OCI-LY3 (cell line): Measurements from ENCODE around the gene PRDM5.

Experiments
- H2AFZ ChIP-seq: fragments of 200-600, 300-600 bp; shearing (Covaris generic); 2 replicates; pipeline ENCODE4 v1.6.0; 2014; ENCODE audit warnings: antibody characterized with exemption, low read depth, low read length
- H3K27ac ChIP-seq: fragments of 200-600, 300-600 bp; sonication (generic); 2 replicates; pipeline ENCODE4 v1.5.1; 2014; ENCODE audit warnings: mild to moderate bottlenecking, low read length, moderate library complexity, mixed read lengths
- H3K27me3 ChIP-seq: fragments of 200-600, 300-600 bp; sonication (generic); 2 replicates; pipeline ENCODE4 v1.6.1; 2014; ENCODE audit warnings: low read depth, low read length, mixed read lengths
- H3K36me3 ChIP-seq: fragments of 200-600, 300-600 bp; sonication (generic); replicated peaks from 2 replicates; pipeline ENCODE3; 2014; ENCODE audit warnings: low read depth, low read length, mixed read lengths
- H3K4me1 ChIP-seq: fragments of 300-600, 200-600 bp; sonication (generic); 2 replicates; pipeline ENCODE4 v1.6.1; 2014; ENCODE audit warnings: low read length, mixed read lengths
- H3K4me2 ChIP-seq: fragments of 200-600, 300-600 bp; sonication (generic); 2 replicates; pipeline ENCODE4 v1.6.1; 2014; ENCODE audit warnings: low read length, mixed read lengths
- H3K4me3 ChIP-seq: fragments of 300-600, 200-600 bp; sonication (generic); 2 replicates; pipeline ENCODE4 v1.5.1; 2014; ENCODE audit warnings: antibody characterized with exemption, mild to moderate bottlenecking, low read length, moderate library complexity
- H3K79me2 ChIP-seq: fragments of 300-600, 200-600 bp; shearing (Covaris generic); 2 replicates; pipeline ENCODE4 v1.6.1; 2014; ENCODE audit warnings: mild to moderate bottlenecking, low read length, mixed read lengths
- H3K9ac ChIP-seq: fragments of 300-600, 200-600 bp; shearing (Covaris generic); 2 replicates; pipeline ENCODE4 v1.6.0; 2014; ENCODE audit warnings: mild to moderate bottlenecking, low read length, moderate library complexity
- H3K9me3 ChIP-seq: fragments of 200-600, 300-600 bp; shearing (Covaris generic); 2 replicates; pipeline ENCODE4 v1.6.1; 2014; ENCODE audit warnings: low read length, mixed read lengths; ENCODE audit not compliant: insufficient read depth
- H4K20me1 ChIP-seq: fragments of 200-600, 300-600 bp; sonication (generic); 2 replicates; pipeline ENCODE4 v1.6.1; 2016; ENCODE audit warnings: low read length, mixed read lengths; ENCODE audit not compliant: insufficient read depth
- EZH2phosphoT487 ChIP-seq: fragments of 200-600 bp; shearing (Covaris generic); IDR thresholded peaks from 2 replicates; pipeline ENCODE4 v1.6.1; 2018; ENCODE audit warnings: antibody characterized with exemption, mixed run types, low read depth
- TF ChIP-seq, protein P1 (sequence below): fragments of 200-600, 300-600 bp; sonication (generic); IDR thresholded peaks from 2 replicates; pipeline ENCODE4 v1.5.1; 2014; ENCODE audit warnings: antibody characterized with exemption, low read length, low read depth

PRDM5 gene

DNA sequence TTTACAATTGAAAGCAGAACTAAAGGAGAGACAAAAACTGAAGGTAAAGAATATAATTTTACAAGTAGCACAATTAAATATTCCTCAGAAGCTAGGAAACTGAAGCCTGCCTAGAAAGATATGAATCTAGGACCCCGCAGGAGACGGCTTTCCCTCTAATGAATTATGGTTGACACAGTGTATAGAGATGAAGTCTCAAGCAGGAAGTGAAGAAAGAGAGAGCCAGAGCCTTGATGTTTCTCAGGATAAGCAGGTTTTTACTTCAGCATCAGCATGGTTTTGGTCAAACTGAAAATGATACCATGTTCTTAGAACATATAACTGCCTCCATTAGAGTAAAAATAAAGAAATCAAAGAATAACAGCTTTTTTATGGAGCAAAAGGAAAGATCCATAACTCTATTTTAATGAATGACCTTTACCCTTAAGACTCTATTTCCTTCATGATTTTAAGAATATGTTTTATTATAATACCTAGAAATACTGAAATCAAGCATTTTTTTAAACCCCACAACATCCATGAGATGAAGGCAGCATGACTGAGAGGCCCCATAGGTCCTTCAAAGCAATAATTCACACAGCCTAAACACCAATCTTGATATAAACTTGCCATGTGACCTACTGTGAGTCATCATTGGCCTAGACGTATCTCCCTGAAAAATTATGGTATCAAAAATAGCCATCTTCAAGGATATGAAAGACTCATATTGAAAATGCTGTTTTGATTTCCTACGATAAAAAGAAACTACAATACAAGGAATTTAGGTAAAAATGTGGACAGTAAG, 193.4 kb downstream of the PRDM5 start:
- no peak overlapping the region for H3K27ac ChIP-seq
- no peak overlapping the region for H3K4me2 ChIP-seq
- TF ChIP-seq, protein P1, sequence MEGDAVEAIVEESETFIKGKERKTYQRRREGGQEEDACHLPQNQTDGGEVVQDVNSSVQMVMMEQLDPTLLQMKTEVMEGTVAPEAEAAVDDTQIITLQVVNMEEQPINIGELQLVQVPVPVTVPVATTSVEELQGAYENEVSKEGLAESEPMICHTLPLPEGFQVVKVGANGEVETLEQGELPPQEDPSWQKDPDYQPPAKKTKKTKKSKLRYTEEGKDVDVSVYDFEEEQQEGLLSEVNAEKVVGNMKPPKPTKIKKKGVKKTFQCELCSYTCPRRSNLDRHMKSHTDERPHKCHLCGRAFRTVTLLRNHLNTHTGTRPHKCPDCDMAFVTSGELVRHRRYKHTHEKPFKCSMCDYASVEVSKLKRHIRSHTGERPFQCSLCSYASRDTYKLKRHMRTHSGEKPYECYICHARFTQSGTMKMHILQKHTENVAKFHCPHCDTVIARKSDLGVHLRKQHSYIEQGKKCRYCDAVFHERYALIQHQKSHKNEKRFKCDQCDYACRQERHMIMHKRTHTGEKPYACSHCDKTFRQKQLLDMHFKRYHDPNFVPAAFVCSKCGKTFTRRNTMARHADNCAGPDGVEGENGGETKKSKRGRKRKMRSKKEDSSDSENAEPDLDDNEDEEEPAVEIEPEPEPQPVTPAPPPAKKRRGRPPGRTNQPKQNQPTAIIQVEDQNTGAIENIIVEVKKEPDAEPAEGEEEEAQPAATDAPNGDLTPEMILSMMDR, result no peak
- TF ChIP-seq EZH2phosphoT487, result no peak
- H3K79me2 ChIP-seq, result no peaks in the 10 kb centered on the region
- no peaks in the 10 kb centered on the region for H3K36me3 ChIP-seq
- H3K9me3 ChIP-seq, result no peaks in the 10 kb centered on the region
- H3K27me3 ChIP-seq, result no peaks in the 10 kb centered on the region
- H3K4me1 ChIP-seq, result no peaks in the 10 kb centered on the region
- peak overlapping the region; percentile 17; the same call in 1 of the 2 replicates for H2AFZ ChIP-seq
- H4K20me1 ChIP-seq, result no peaks in the 10 kb centered on the region
- H3K9ac ChIP-seq, result no peak overlapping the region
- no peak overlapping the region for H3K4me3 ChIP-seq

DNA sequence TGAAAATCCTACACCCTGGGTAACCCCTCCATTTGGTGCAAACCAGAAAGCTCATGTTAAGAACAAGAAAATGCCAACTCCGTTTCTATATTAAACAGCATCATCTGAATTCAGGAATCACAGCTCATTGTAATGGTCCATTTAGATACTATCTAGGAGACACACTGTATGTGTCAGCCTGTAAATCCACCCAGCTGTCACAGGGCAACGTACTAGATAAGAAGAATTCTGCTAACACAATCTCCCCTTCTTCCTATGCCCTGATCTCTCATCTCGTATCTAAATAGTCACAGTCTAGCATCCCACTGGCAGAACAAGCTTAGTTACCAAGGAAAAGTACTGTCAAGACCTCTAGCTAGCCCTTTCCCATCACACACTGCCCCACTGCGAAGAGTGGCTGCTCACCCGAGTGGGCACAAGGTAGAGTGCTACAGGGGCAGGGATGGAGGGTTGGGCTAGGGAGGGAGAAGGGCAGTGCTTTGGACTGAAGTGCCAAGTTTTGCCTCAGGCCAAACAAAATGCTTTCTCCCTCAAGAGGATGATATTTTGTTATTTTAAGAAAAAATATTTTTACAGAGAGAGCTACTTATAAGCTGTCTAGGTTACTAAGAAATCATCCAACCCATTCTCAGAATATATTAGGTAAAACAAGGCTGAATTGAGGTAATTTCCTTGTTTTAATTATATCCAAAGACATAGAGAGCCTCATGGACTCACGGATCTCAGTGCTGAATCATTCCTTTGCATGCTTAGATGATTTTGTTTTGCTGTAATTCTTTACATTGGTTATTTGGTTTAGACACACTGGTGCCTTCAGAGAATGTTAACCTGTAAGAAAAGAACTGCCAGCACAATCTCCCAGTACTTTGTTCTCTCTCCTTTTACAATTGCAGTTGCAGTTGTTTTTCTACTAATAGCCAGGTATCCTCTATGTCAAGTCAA, 196.6 kb downstream of the PRDM5 start:
- Histone ChIP-seq H3K9me3 (no peaks in the 10 kb centered on the region), H3K27ac (no peak overlapping the region), H3K4me1 (no peaks in the 10 kb centered on the region), H2AFZ (no peak overlapping the region), H3K27me3 (no peaks in the 10 kb centered on the region), H3K79me2 (no peaks in the 10 kb centered on the region), H3K4me2 (no peak overlapping the region), H4K20me1 (no peaks in the 10 kb centered on the region), H3K36me3 (no peaks in the 10 kb centered on the region), H3K4me3 (no peak overlapping the region), H3K9ac (no peak overlapping the region)
- no peak for TF ChIP-seq EZH2phosphoT487
- TF ChIP-seq, protein P1, result no peak

DNA sequence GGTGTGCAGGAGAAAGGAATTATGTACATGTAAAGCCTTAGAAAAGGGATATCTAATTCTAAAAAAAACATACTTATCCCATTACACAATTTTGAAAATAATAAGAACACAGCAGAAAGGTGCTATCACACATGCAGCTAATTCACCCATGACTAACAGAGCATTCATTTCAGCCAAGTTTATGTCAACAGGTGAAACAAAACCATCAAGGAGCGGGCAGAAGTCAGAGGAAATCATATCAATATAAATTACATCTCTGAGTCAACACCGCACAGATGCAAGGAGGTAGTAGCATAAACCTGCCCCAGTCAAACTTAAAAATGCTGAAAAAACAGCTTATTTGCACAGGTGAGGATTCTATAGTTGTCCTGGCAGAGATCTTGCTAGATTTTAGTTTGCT, 197.9 kb downstream of the PRDM5 start:
- TF ChIP-seq, protein P1, result no peak
- no peak for TF ChIP-seq EZH2phosphoT487
- Histone ChIP-seq H4K20me1 (no peaks in the 10 kb centered on the region), H2AFZ (no peak overlapping the region), H3K9ac (no peak overlapping the region), H3K27ac (no peak overlapping the region), H3K27me3 (no peaks in the 10 kb centered on the region), H3K79me2 (no peaks in the 10 kb centered on the region), H3K4me2 (no peak overlapping the region), H3K4me3 (no peak overlapping the region), H3K36me3 (no peaks in the 10 kb centered on the region), H3K9me3 (no peaks in the 10 kb centered on the region), H3K4me1 (peaks cover 10% of the 10 kb centered on the region)

DNA sequence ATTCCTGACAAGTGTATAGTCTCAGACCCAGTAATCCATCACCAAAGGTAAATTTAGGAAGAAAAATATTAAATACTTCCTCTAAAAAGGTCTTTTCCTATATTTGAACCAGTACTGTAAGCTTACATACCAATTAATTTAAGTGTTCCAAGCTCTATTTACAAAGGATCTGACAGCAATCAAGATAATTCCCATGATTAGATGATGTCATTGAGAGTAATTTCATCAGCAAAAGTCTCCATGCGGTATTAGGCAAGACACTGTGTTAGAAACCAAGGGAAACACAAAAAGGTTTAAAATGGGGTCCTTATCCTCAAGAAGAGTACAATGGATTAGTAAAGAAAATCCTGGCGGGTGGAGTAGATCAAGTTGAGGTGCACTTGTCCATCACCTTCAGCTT, 198.5 kb downstream of the PRDM5 start:
- Histone ChIP-seq H2AFZ (no peak overlapping the region), H3K27ac (no peak overlapping the region), H3K79me2 (no peaks in the 10 kb centered on the region), H3K9me3 (no peaks in the 10 kb centered on the region), H4K20me1 (no peaks in the 10 kb centered on the region), H3K4me3 (no peak overlapping the region), H3K36me3 (no peaks in the 10 kb centered on the region), H3K9ac (no peak overlapping the region), H3K27me3 (no peaks in the 10 kb centered on the region), H3K4me1 (peaks cover 14% of the 10 kb centered on the region), H3K4me2 (no peak overlapping the region)
- TF ChIP-seq EZH2phosphoT487, result no peak
- TF ChIP-seq, protein P1, result no peak
